Erythroblast (primary cell): ENCODE data around the gene FAM110D.

ENCODE experiments used
- GATA1 ChIP-seq: IDR thresholded peaks from 2 replicates; pipeline ENCODE4 v1.6.1; 2011; ENCODE audit warnings: low read depth, mild to moderate bottlenecking, control low read depth, low read length, moderate library complexity
- POLR2A ChIP-seq: IDR thresholded peaks from 2 replicates; pipeline ENCODE4 v1.6.1; 2011; ENCODE audit warnings: mild to moderate bottlenecking, low read length

DNA sequence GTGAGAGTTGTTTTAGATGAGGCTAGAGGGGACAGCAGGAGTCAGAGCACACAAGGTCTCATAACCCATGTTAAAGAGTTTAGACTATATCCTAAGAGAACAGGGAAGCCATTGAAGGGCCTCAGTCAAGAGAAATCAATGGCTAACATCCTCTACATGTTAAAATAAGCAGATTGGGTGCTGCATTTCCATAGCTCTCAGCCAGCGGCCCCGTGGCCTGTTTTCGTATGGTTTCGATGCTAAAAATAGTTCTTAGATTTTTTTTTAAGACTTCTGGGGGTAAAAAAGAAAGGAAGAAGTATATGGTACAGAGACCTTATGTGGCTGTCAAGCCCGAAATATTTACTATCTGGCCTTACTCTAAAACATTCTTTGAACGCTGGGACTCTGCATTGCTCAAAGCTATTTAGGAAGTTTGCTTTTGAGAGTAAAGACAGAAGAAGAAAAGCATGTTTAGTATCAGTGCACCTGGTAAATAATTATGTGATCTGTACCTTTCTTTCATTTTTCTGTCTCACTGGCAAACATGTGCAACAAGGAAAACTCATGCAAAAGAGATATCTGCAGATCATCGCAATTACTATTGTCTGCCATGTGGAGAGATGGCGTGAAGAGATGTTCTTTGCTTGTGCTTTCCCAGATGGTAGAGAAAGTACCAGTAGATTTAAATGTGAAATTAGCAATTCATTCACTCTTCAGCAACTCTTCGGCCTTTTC, 38.8 kb upstream of the FAM110D start:
- no peak for TF ChIP-seq POLR2A
- TF ChIP-seq GATA1 = no peak
